Activated T-cell treated with anti-CD3 and anti-CD28 coated beads, Interleukin-2, amount 50 U/mL, for 48 hours (primary cell): ENCODE data around the gene SLC38A11.
"Not testable (repeated sequence)": the region's sequence is repeated elsewhere in the genome, so short reads cannot be mapped to it uniquely, and the experiment has no call there.

Source experiments
- DNase-seq, 2 experiments: peaks; one replicate each; pipeline ENCODE4 v3.0.0-alpha.2; 2020

SLC38A11 gene

DNA sequence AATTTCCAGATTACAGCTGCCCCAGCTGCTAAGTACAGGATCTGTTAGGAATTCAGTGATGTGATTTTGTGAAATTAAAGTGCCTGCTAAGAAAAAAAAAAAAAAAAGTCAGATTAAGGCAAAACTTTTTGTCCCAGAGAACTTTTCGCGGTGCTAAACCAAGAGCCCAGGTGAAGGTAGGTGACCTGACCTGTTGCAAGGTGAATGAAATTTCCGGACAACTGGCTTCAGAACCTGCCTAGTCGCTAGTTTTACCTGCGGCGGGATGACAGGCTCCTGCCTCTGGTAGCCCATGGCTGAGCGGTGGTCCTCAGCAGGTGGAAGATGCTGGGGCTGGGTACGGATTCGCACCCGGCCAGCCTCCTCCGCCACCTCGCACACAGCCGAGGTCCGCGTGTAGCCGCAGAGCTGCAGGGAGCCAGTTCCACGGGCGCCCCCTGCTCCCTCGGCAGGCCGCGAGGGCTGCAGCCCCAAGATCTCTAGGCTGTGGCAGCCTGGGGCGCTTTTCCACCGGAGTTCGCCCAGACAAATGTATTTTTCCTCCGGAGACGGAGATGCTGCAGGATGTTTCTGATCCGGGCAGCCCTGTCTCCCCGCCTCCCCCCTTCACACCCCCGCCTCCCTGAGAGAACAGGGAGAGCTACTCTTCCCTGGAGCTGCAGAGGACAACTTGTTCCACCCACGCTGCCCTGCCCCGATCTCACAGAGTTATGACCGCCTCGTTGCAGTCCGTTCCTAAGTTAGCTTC is at the start of gene SLC38A11:
Gene SLC38A11 (minus strand): TSS at position 572 of the 748 bp plus-strand sequence. CDS start 278 bp downstream, at position 294.
- DNase-seq: no peak

DNA sequence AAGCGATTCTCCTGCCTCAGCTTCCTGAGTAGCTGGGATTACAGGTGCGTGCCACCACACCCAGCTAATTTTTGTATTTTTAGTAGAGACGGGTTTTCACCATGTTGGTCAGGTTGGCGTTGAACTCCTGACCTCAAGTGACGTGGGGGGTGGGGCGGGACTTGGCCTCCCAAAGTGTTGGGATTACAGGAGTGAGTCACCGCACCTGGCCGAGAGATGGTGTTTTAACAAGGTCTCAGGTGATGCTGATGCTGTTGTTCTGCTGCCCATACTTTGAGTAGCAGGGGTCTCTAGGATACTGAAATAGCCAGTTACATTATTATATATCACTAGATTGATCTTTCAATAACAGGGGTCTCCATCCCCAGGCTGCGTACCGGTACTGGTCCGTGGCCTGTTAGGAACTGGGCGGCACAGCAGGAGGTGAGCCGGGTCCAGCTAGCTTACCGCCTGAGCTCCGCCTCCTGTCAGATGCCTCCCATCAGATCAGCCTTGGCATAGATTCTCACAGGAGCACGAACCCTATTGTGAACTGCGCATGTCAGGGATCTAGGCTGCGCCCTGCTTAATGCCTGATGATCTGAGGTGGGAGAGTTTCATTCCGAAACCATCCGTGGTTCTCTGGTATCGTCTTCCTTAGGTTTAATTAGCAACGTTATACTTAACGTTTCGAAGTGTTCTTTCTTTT is 48.3 kb upstream of the SLC38A11 start:
- no peak for DNase-seq

GRCh38 chr2:165002638-165003037 is 47.3 kb upstream of the SLC38A11 start:
- no peak for DNase-seq

- DNase-seq: not testable (repeated sequence)
Measured at GRCh38 chr2:164994664-164995299, 39.5 kb upstream of the SLC38A11 start.

DNA sequence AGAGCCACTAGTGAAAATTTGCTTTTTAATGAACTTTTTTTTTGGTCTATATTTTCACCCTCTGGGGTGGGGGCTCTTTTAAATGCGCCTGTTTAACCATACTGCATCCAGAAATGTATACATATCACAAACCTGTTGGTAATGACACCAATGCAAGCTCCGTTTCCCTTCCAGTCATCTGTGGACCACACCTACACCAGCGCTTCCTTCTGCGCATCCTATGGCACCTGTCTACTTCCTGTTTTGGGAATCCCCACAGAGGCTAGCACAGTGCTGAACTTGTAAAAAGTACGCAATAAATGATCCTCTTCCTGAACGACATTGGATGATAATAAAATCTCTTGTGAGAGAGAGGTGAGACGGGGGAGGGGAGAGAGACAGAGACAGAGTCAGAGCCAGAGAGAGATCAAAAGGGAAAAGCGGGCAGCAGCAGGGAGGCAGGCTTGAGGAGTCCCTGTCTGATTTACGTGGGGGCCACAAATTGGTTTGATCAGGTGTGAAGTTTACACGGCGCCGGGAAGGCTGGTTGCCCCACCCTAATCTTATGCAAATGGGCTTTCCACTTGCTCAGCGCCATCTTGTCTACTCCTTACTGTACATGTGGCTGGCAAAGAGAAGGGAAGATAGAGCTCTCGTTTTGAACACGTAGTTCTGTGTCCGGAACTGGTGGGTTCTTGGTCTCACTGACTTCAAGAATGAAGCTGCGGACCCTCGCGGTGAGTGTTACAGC is 38.1 kb upstream of the SLC38A11 start:
- no peak for DNase-seq

DNA sequence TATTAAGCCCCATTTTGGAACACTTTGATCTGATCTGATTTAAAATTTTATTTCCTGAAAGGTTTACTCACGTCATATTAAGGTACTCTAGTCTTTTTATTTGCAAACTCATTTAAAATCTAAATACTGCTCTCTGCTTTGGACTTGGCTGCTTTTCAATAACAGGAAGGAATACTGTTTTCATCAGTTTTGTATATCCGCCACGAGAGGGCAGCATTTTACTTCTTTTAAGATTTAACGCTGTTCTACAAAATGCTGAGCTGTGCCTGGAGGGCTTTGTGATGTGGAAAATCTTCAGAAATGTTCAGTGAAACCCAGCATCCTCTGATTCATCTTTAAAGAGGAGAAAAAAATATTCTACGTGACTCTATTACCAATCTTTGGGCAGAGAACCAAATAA is 37.5 kb upstream of the SLC38A11 start:
- DNase-seq: peak in 1 of 2 experiments; percentile 38

DNA sequence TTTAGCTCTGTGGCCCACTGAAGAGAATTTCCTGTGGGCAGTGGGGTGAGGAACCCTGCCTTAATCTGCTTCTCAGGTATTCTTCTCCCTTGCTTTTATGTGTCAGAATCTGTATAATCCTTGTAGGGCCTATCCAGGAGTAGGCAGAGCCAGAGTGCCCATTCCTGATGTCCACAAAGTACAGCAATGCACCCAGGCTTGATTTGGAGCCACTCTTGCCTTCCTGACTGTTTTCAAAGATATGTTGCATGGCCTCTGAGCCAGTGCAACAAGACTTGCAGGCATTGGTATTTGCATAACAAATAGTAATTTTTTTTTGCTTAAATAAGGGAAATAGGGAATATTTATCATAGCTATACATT is 36.7 kb upstream of the SLC38A11 start:
- DNase-seq: not testable (repeated sequence)

GRCh38 chr2:164991361-164992092 is 36.2 kb upstream of the SLC38A11 start:
- not testable (repeated sequence) for DNase-seq

DNA sequence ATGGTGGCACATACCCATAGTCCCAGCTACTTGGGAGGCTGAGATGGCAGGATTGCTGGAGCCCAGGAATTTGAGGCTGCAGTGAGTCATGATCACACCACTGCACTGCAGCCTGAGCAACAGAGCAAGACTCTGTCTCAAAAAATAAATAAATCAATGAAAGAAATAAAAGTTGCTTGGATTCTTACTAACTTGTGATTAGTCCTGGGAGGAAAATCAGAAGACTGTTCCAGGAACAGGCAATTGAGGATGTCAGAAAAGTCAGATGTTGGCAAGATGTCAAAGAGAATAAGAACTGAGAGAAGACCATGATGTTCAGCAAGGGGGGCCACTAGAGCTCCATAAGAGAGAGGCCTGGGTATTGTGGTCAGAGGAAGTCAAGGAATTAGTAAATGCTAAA is 35.6 kb upstream of the SLC38A11 start:
- DNase-seq: not testable (repeated sequence)

GRCh38 chr2:164988805-164989204 is 33.5 kb upstream of the SLC38A11 start:
- not testable (repeated sequence) for DNase-seq

DNA sequence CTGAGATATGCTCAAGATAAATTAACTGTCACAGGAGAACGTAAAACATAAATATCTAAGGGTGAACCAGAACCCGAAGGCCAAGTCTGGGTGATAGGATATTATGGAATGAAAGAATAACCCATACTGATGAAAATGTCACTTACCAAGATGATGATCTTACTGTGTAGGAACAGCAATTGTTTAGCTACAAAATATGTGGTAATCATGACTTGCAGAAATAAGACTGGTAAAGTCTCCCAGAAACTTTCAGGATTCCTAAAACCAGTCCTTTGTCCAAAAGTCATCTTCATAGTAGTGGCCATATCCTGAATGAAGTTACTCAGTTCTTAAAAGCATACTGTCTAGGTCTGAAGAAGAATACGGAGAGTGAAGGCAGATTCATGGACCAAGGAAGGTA is 30.7 kb upstream of the SLC38A11 start:
- not testable (repeated sequence) for DNase-seq

DNA sequence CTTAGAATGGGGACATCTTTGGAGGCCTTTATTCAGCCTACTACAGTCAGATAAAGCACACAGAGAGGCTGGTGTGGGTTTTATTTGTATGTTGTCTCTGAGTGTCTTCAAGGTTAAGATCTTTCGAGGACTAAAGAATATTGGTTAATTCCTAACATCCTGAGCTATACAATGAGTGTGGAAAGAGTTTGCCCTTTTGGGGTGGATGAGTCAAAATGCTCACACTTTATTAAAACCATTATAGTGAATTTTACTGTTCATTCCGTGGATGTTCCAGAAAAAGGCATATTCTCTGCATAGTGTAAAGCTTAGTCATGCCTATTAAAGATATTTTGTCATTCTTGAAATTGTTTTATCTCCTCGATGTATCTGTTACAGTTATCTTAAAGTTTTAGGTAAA is 29.1 kb upstream of the SLC38A11 start:
- no peak for DNase-seq

GRCh38 chr2:164981217-164981990 is 26.1 kb upstream of the SLC38A11 start:
- no peak for DNase-seq

- not testable (repeated sequence) for DNase-seq
Measured at GRCh38 chr2:164980688-164981087, 25.4 kb upstream of the SLC38A11 start.

- no peak for DNase-seq
Measured at GRCh38 chr2:164979113-164979512, 23.8 kb upstream of the SLC38A11 start.

DNA sequence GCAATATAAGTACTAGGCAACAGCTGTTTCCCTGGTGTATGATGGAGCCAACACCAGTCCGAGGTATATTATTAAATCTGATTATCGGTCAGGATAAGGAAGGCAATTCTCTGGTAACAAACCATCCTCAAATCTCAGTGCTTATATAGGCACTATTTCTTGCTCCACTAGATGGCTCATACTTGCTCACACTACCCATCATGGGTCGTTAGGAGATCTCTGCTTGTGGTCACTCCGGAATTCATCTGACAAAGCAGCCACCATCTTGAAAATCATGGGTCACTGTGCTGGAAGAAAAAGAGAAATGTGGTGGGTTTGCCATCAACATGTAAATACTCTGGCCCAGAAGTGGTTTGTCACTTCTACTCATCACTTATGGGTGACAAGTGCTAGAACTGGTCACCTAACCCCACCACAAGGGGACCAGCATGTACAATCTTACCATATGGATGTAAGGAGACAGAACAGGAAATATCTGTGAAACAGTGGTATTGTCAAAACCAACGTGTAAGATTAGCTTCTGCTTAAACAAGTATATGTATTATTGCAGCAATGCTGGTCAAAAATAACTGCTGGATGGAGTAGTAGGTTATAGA is 21.6 kb upstream of the SLC38A11 start:
- DNase-seq: not testable (repeated sequence)

GRCh38 chr2:164976301-164976700 is 21.0 kb upstream of the SLC38A11 start:
- DNase-seq: no peak

DNA sequence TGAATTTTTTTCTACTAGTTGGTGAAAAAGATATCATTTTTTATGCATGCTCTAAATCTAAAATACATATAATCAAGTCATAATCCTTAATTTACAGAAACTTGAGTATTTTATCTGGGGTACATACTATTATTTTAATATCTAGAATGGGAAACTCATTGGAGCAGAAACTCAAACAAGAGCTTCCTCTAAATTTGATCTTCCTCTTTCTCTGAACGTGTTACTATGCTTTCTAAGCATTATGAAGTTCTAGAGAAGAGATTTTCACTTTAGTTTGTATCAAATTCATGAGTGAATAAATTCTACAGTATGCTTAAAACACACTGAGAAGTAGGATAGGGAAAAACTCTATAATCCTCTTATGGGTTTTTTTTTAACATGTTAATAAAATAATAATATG is 20.6 kb upstream of the SLC38A11 start:
- DNase-seq: no peak

DNA sequence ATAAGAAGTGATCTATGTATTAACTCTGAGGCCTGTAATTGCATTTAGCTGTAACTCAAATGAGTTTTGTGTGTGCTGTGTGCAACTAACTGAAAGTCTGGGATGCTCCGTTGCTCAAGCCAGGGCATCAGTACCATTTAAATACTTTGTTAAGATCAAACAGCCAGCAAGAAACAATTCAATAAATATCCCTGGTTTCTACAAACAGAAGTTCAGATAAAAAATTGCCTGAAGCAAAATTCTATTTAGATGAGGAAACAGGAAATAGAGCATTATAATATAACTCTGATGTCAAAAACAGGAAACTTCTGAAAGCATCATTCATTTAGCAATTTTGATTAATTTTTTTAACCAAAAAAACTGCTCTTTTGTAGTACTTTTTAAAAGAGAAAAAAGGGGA is 18.9 kb upstream of the SLC38A11 start:
- no peak for DNase-seq

DNA sequence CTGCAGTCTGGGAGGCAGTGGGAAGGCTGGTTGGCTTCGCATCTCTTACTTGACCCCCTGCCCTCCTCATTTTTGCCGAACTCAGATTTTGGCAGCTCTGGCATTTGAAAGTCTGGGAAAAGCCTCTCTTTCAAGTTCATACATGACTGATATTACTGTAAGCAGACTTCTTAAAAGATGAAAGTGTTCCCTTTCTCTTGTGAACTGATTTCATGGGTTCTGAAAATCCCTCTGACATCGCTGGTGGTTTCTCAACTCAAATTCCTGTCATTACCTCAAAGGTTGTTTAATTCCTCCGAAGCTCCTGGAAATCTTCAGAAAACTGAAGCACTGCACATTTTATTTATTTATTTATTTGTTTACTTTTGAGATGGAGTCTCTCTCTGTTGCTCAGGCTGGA is 16.9 kb upstream of the SLC38A11 start:
- no peak for DNase-seq
